ENCODE data around the gene MBOAT1.

MBOAT1 gene

GRCh38 chr6:20099156-20099555 lies 113.1 kb downstream of the MBOAT1 start:
- no peak for DNase-seq (ENCODE audit: low read depth)

- DNase-seq (ENCODE audit: low read depth), result no peak
Observed at GRCh38 chr6:20098267-20098876, 113.9 kb downstream of the MBOAT1 start.

DNA sequence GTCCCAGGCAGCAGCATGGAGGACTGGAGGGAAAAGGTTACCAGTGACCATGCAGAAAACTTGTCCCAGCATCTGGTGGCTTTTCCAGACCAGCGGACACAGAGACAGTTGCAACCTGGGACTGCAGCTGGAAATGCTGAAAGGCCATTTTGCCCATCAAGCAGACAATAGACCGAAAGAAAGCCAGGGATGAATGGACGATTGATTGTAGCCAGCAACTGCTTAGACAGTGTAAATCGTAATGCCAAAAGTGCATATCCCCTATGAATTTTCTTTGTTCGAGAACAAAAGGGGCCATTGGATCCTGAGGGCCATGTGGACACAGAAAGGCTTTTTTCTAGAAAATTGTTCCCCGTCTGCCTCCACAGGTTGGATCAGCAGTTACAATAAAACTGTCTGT lies 115.7 kb downstream of the MBOAT1 start:
- DNase-seq (ENCODE audit: low read depth), result no peak

GRCh38 chr6:20095436-20095835 lies 116.8 kb downstream of the MBOAT1 start:
- DNase-seq (ENCODE audit: low read depth), result no peak

DNA sequence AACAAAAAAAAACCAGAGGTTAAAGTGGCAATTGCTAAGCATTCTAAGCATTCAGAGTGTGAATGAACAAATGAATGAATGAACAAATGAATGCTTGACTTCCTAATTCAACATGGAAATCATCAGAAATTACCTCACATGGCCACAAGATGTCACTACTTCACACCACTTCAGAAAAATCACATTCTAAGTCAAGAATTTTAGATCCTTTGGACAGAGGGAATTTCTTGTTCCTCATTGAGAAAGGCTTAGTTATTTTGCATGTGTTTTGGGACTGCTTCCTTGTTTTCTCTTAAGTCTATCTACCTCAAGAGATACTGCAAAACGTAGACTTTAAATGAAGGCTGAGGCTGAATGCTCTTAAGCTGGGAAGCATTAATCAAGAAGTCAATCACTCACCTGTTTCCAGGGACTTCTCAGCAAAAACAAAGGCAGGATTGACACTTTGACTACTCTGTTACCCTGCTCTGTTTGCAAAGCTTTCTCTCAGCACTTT lies 120.2 kb downstream of the MBOAT1 start:
- no peak for DNase-seq (ENCODE audit: low read depth)

GRCh38 chr6:20086992-20087391 lies 125.3 kb downstream of the MBOAT1 start:
- DNase-seq (ENCODE audit: low read depth), result no peak

DNA sequence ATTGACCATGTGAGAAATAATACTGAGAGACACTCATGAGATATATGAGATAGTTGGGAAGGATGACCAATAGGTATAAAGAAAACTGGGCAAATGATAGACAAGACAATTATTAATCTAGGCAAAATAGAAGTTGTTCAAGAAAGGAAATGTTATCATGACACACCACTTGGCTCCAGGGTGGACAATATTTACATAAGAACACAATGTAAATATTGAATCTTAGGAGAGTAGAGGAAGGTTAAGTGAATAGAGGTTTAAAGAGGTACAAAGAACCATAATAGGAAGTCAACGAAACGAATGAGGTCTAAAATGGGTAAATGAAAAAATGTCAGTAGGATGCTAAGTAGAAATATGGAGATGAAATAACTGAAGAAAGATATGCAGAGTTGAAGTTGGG lies 126.5 kb downstream of the MBOAT1 start:
- DNase-seq (ENCODE audit: low read depth), result no peak

- no peak for DNase-seq (ENCODE audit: low read depth)
Observed at GRCh38 chr6:20084411-20084810, 127.9 kb downstream of the MBOAT1 start.

GRCh38 chr6:20071998-20072397 lies 140.3 kb downstream of the MBOAT1 start:
- DNase-seq (ENCODE audit: low read depth), result no peak

GRCh38 chr6:20070047-20070446 lies 142.2 kb downstream of the MBOAT1 start:
- no peak for DNase-seq (ENCODE audit: low read depth)

DNA sequence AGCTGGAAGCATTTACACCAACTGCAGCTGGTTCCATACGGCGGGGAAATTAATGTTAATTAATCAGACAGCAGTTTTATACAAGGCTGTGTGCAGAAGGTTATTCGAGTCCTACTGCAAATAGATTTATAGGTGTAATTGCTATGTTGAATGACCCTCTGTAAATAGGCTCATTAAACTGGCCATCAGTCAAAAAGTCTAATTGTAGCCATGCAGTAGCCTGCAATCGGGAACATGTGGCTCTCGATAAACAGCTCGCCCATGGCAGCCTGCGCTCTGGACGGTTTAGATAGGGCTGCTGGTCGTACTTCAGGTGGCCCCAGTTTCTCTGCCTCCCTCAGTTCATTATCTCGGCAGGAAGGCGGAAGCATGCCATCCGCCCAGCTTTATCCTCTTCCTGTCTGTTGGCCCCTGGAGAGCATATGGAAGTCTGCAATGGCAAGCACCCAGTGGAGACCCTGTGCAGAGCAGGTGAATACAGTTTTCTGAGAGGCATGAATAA lies 143.2 kb downstream of the MBOAT1 start:
- DNase-seq (ENCODE audit: low read depth), result no peak

DNA sequence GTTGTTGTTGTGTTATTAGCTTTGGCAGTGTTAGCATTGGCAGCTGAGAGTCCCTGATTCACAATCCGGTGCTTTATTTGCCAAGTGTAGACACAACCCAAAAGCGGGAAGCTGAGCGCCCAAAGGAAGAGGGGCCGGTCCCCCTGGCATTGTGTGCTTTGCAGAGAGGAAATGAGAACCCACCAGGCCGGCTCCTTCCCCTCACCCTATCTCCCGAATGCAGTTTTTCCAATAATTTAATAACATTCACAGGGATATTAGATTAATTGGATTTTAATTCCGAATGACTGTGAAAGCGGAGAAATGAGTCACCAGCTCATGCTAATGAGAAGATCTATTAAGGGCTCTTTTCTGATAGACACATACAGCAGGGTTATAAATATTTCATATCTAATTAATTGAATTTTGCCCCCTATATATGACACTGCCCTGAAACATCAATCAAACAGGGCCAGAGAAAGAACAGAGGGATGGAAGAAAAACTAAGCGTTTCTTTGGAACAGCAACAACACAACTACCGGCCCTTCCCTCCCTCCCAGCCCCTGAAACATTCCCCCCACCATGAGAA lies 143.8 kb downstream of the MBOAT1 start:
- no peak for DNase-seq (ENCODE audit: low read depth)

DNA sequence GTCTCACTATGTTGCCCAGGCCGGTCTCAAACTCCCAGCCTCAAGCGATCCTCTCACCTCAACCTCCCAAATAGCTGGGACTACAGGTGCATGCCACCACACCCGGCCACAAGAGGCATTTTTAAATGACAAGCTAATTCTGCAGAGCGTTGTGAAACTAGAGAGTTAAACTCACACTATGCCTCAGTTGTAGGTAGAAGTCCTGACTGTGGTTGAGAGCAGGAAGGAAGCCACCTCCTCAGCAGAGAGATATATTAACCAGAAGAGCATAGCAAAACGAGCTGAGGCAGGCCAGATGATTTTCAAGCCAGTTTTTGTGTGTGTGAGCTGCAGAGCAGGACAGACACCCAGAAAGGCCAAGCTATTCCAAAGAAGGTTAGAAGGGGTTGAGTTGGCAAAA lies 150.3 kb downstream of the MBOAT1 start:
- DNase-seq (ENCODE audit: low read depth), result no peak

- DNase-seq (ENCODE audit: low read depth), result no peak
Observed at GRCh38 chr6:20060252-20060651, 152.0 kb downstream of the MBOAT1 start.

- no peak for DNase-seq (ENCODE audit: low read depth)
Observed at GRCh38 chr6:20058912-20059311, 153.4 kb downstream of the MBOAT1 start.

GRCh38 chr6:20058121-20058905 lies 154.0 kb downstream of the MBOAT1 start:
- DNase-seq (ENCODE audit: low read depth), result no peak

GRCh38 chr6:20056350-20056992 lies 155.8 kb downstream of the MBOAT1 start:
- DNase-seq (ENCODE audit: low read depth), result no peak

GRCh38 chr6:20055916-20056315 lies 156.4 kb downstream of the MBOAT1 start:
- DNase-seq (ENCODE audit: low read depth), result no peak

Measured in stimulated activated CD8-positive, alpha-beta memory T cell treated with anti-CD3 and anti-CD28 coated beads, Interleukin-7, amount 100 ng/mL, for 24 hours (primary cell).